ENCODE data around the gene ZNF407.
A peak's percentile ranks its signal among the peaks of the same experiment; 100 is the strongest.

Gene ZNF407

GRCh38 chr18:74826572-74826971, 228.9 kb downstream of the ZNF407 start:
- no peak overlapping the region for H3K4me3 ChIP-seq (ENCODE audit: control insufficient read depth, low read depth, low read length)
- TF ChIP-seq, protein P1, sequence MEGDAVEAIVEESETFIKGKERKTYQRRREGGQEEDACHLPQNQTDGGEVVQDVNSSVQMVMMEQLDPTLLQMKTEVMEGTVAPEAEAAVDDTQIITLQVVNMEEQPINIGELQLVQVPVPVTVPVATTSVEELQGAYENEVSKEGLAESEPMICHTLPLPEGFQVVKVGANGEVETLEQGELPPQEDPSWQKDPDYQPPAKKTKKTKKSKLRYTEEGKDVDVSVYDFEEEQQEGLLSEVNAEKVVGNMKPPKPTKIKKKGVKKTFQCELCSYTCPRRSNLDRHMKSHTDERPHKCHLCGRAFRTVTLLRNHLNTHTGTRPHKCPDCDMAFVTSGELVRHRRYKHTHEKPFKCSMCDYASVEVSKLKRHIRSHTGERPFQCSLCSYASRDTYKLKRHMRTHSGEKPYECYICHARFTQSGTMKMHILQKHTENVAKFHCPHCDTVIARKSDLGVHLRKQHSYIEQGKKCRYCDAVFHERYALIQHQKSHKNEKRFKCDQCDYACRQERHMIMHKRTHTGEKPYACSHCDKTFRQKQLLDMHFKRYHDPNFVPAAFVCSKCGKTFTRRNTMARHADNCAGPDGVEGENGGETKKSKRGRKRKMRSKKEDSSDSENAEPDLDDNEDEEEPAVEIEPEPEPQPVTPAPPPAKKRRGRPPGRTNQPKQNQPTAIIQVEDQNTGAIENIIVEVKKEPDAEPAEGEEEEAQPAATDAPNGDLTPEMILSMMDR (conservative IDR thresholded peaks at IDR 0.05; ENCODE audit: control insufficient read depth, insufficient read depth, low read depth, low read length): no peak
- no peak for DNase-seq (ENCODE audit: low read depth)

- no peak overlapping the region for H3K4me3 ChIP-seq (ENCODE audit: control insufficient read depth, low read depth, low read length)
- TF ChIP-seq, protein P1 (conservative IDR thresholded peaks at IDR 0.05; ENCODE audit: control insufficient read depth, insufficient read depth, low read depth, low read length): no peak
- no peak for DNase-seq (ENCODE audit: low read depth)
Observed at GRCh38 chr18:74828200-74828599, 230.5 kb downstream of the ZNF407 start.

DNA sequence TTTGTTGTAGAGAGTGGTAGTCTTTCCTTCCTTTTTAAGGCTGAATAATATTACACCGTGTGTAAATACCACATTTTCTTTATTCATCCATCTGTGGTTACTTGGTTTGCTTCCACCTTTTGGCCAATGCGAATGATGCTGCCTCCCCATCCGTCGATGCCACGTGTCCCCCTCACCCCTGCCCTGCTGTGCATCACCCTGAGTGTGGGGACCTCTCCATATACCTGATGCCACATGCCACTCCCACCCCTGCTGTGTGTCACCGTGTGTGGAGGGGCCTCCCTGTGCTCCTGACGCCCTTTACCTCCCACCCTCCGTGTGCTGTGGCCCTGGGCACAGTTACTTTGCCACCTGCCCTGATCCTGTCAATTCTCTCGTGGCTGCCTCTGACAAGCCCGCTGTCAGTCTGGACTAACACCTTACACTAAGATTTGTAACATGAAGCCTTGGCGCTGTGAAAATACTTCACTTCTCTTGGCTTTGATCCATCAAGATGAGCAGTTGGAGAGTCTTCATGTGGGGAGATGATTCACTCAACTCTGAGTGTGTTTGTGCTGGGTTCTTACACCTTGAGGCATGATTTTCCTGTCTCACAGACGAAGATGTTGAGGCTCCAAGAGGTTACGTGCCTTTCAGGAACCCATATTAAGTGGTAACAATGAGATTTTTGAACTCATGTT, 234.0 kb downstream of the ZNF407 start:
- H3K4me3 ChIP-seq (ENCODE audit: control insufficient read depth, low read depth, low read length): no peak overlapping the region
- TF ChIP-seq, protein P1 (conservative IDR thresholded peaks at IDR 0.05; ENCODE audit: control insufficient read depth, insufficient read depth, low read depth, low read length): no peak
- peak; percentile 52 for DNase-seq (ENCODE audit: low read depth)

DNA sequence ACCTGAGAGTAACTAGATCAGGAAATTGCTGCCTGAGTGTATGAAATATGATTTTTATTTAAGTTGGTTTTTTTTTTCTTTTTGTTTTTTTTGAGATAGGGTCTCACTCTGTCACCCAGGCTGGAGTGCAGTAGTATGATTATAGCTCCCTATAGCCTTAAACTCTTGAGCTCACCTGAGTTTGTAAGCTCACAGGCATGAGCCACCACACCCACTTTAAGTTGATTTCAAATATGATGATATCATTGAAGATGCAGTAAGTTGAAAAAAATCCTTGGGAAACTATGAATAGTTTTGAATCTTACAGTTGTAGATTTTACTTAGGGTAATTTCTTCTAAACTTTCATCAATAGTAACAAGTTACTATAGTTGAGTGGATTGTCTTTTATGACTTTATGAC, 234.7 kb downstream of the ZNF407 start:
- no peak for DNase-seq (ENCODE audit: low read depth)
- TF ChIP-seq, protein P1 (conservative IDR thresholded peaks at IDR 0.05; ENCODE audit: control insufficient read depth, insufficient read depth, low read depth, low read length): no peak
- H3K4me3 ChIP-seq (ENCODE audit: control insufficient read depth, low read depth, low read length): no peak overlapping the region

GRCh38 chr18:74832999-74833398, 235.3 kb downstream of the ZNF407 start:
- H3K4me3 ChIP-seq (ENCODE audit: control insufficient read depth, low read depth, low read length): no peak overlapping the region
- TF ChIP-seq, protein P1 (conservative IDR thresholded peaks at IDR 0.05; ENCODE audit: control insufficient read depth, insufficient read depth, low read depth, low read length): no peak
- no peak for DNase-seq (ENCODE audit: low read depth)

DNA sequence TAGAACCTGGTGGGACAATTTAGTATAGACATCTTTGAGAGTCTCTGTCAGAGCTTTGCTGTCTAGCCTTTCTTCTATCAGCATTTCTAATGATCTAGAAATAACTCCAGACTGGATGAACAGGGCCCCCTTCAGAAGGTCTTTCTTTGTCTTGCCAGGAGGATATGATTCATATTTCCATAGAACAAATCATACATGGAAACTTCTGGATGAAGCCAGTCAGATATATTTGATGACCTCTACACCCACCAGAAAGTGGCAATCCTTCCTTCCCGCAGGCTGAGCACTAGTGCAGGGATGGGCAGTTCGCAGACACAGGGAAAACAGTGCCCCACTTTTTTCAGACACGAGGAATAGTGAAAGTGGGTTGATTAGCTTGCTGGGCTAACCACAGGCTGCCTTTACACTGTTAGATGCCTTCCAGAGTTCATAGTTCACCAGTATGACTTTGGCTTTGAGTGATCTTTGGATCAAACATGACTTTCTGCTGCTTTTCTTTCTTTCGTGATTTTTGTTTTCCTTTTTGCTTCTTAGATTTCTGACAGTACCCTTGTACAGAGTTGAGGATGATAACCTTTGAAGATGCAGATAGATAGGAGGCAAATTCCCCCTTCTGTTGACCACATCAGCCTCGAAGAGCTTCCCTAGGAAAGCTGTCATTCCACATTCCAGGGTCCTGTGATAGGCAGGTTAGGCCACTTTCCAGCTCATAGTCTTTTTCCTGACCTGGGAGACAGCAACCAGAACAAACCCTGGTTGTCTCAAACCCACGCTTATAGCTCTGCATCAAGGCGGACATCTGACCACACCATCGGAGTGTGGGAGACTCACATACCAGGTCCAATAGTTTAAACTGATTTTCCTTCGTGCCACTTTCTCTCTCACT, 237.0 kb downstream of the ZNF407 start:
- H3K4me3 ChIP-seq (ENCODE audit: control insufficient read depth, low read depth, low read length): no peak overlapping the region
- no peak for DNase-seq (ENCODE audit: low read depth)
- TF ChIP-seq, protein P1 (conservative IDR thresholded peaks at IDR 0.05; ENCODE audit: control insufficient read depth, insufficient read depth, low read depth, low read length): no peak

Data from fibroblast of mammary gland (primary cell).